ENCODE data around the gene FBXO41.

Gene FBXO41

DNA sequence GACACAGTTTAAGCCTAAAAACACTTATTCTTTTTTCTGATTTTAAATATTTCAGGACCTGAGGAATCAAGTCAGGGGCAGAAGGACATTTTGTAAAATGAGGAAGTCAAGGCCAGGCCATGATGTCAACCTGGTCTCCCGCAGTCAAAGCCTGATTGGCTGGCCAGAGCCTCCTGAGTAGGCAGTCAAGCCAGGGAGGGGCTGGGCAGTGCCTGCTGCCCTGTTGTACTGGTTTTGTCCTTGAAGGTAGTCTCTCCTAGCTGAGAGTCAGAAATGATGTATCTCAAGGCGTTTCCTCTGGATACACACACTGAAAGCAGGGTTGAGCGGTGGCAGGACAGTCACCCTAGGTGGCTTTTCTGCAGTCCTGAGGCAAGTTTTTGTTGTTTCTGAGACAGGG, 30.4 kb downstream of the FBXO41 start:
- no peak overlapping the region for H3K4me3 ChIP-seq (replicated peaks; ENCODE audit: low read depth, low read length)
- DNase-seq (ENCODE audit: extremely low read depth, low read depth), result no peak
- TF ChIP-seq CTCF (IDR thresholded peaks at IDR 0.05; ENCODE audit: low read depth, low read length, missing control alignments), result no peak

DNA sequence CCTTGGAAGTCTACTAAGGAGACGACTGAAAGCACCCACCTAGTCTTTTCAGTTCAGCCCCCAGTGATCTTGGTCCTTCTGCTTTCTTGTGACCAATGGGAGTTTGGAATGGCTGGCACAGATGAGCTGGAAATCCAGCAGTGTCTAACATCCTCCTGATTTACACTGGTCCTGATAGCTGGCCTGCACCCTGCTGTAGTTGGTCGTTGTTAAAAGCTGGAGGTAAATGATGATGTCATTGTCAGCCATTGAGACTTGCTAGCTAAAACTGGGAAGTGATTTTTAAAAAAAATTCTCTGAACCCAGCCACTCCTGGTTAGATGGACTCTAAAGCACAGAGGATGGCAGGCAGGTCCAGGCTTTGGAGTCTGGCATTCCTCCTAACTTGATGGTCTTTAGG, 30.9 kb downstream of the FBXO41 start:
- no peak overlapping the region for H3K4me3 ChIP-seq (replicated peaks; ENCODE audit: low read depth, low read length)
- TF ChIP-seq CTCF (IDR thresholded peaks at IDR 0.05; ENCODE audit: low read depth, low read length, missing control alignments), result no peak
- no peak for DNase-seq (ENCODE audit: extremely low read depth, low read depth)

DNA sequence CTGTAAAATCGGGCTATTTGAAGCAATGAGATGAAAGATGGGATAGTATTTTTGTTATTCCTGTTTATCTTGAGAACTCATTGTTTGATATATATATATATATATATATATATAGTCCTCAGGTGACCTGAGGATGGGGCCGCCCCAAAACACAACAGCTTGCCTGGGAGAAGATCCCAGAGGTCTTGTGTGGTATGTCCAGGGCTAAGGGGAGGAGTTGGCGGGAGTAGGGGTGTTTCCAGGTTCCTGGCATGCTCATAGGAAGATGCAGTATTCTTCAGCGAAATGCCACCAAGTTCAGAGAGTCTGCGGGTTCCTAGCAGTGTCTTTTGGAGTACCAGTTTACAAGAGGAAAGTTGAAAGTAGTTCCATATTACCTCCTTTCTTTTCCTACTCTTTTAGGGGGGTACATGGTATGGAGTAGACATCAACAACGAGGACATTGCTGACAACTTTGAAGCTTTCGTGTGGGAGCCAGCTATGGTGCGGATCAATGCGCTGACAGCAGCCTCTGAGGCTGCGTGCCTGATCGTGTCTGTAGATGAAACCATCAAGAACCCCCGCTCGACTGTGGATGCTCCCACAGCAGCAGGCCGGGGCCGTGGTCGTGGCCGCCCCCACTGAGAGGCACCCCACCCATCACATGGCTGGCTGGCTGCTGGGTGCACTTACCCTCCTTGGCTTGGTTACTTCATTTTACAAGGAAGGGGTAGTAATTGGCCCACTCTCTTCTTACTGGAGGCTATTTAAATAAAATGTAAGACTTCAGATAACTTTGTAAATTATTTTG, 31.8 kb downstream of the FBXO41 start:
- no peak for TF ChIP-seq CTCF (IDR thresholded peaks at IDR 0.05; ENCODE audit: low read depth, low read length, missing control alignments)
- DNase-seq (ENCODE audit: extremely low read depth, low read depth), result no peak
- no peak overlapping the region for H3K4me3 ChIP-seq (replicated peaks; ENCODE audit: low read depth, low read length)

GRCh38 chr2:73250872-73251846, 33.1 kb downstream of the FBXO41 start:
- DNase-seq (ENCODE audit: extremely low read depth, low read depth), result no peak
- no peak overlapping the region for H3K4me3 ChIP-seq (replicated peaks; ENCODE audit: low read depth, low read length)
- no peak for TF ChIP-seq CTCF (IDR thresholded peaks at IDR 0.05; ENCODE audit: low read depth, low read length, missing control alignments)

DNA sequence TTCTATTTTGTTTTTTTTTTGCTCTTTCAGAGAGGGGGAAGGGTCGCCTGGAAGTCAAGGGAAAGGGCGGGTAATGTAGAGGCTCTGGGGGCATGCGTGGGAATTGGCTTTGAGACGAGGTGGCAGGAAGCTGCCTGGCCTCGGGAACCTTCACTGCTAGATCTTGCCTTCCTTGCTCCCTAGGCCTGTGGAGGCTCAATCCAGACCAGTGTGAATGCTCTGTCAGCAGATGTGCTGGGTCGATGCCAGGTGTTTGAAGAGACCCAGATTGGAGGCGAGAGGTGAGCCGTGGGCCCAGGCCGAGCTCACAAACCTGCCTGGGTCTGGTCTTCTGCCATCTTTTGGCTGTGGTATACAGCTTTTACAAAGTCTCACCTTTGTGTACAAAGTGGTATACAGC, 34.6 kb downstream of the FBXO41 start:
- no peak for TF ChIP-seq CTCF (IDR thresholded peaks at IDR 0.05; ENCODE audit: low read depth, low read length, missing control alignments)
- H3K4me3 ChIP-seq (replicated peaks; ENCODE audit: low read depth, low read length), result no peak overlapping the region
- no peak for DNase-seq (ENCODE audit: extremely low read depth, low read depth)

DNA sequence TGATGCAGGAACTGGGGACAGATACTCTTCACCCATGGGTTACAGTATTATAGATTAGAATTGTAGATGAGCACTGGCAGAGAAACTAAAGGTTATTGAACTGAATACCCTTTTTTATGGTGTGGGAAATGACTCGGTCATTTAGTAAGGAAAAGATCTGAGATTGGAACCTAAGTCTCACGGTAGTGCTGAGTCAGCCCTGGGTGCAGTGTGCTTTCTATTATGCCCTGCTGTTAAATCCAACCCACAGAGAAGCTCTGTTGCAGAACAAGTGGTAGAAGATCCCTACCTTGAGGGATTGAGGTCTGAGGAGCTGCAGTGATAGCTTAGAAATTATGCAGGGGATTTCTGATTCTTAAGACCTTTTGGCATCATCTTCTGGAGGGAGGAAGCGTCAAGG, 37.4 kb downstream of the FBXO41 start:
- no peak overlapping the region for H3K4me3 ChIP-seq (replicated peaks; ENCODE audit: low read depth, low read length)
- TF ChIP-seq CTCF (IDR thresholded peaks at IDR 0.05; ENCODE audit: low read depth, low read length, missing control alignments), result no peak
- DNase-seq (ENCODE audit: extremely low read depth, low read depth), result no peak

Measured in HFF-Myc (cell line).